ENCODE measurements around the gene OXLD1. TPM values are rescaled to one million over a fixed set of nuclear protein-coding genes. Genes with fewer than 3 reads are reported as not detected.

OXLD1 gene
- total RNA-seq, 4 donors from 2014 or later, result 33.5 to 68.3 (median 48.2) TPM

GRCh38 chr17:81656835-81657234 lies 9.6 kb downstream of the OXLD1 start:
- intact Hi-C loops (cut with DNase I; ENCODE audit: low total_unique reads), result no loop called here

GRCh38 chr17:81656118-81656743 lies 10.2 kb downstream of the OXLD1 start, which contains the start of gene PDE6G:
TSS of gene PDE6G (minus strand) at chr17:81656542. CDS start at chr17:81653305, 3,237 bp downstream.
- TF ChIP-seq CTCF (IDR thresholded peaks at IDR 0.05) (no peak), POLR2A (IDR thresholded peaks at IDR 0.05) (no peak)
- no peak for DNase-seq (ENCODE audit: low spot score in 2 of 2)
- intact Hi-C loops (cut with DNase I; ENCODE audit: low total_unique reads), result no loop called here
- WGBS, 2 donors, result 90 to 91% methylated on average over 14 to 15 of the region's 15 CpGs
- no peak within 1 kb of the TSS for H3K4me3 ChIP-seq (ENCODE audit: low read depth, poor library complexity, severe bottlenecking)

More at GRCh38 chr17:81656835-81657234, 9.6 kb downstream of the OXLD1 start:
- no peak overlapping the region for H3K4me3 ChIP-seq (ENCODE audit: low read depth, poor library complexity, severe bottlenecking)
- DNase-seq (ENCODE audit: low spot score in 2 of 2), result no peak
- WGBS, 2 donors, result 56 to 68% methylated on average over 4 of the region's 4 CpGs
- TF ChIP-seq CTCF (IDR thresholded peaks at IDR 0.05) (no peak), POLR2A (IDR thresholded peaks at IDR 0.05) (no peak)

- WGBS, 2 donors, result 77 to 81% methylated on average over 12 to 17 of the region's 18 CpGs
- TF ChIP-seq CTCF (IDR thresholded peaks at IDR 0.05) (no peak), POLR2A (IDR thresholded peaks at IDR 0.05) (no peak)
- intact Hi-C loops (cut with DNase I; ENCODE audit: low total_unique reads), result no loop called here
These were observed 10.9 kb downstream of the OXLD1 start for GRCh38 chr17:81655378-81656117.

GRCh38 chr17:81652906-81653771 lies 13.3 kb downstream of the OXLD1 start:
- intact Hi-C loops (cut with DNase I; ENCODE audit: low total_unique reads), result no loop called here
- no peak for DNase-seq (ENCODE audit: low spot score in 2 of 2)
- H3K4me3 ChIP-seq (ENCODE audit: low read depth, poor library complexity, severe bottlenecking), result no peak overlapping the region
- 40 to 65% methylated on average over 13 to 23 of the region's 27 CpGs for WGBS, 2 donors
- TF ChIP-seq POLR2A (IDR thresholded peaks at IDR 0.05), result no peak
- no peak for TF ChIP-seq CTCF (IDR thresholded peaks at IDR 0.05)

More at GRCh38 chr17:81655378-81656117, 10.9 kb downstream of the OXLD1 start:
- H3K4me3 ChIP-seq (ENCODE audit: low read depth, poor library complexity, severe bottlenecking), result no peak overlapping the region
- no peak for DNase-seq (ENCODE audit: low spot score in 2 of 2)

- no peak for DNase-seq (ENCODE audit: low spot score in 2 of 2)
- 80 to 86% methylated on average over 7 to 10 of the region's 10 CpGs for WGBS, 2 donors
- no peak overlapping the region for H3K4me3 ChIP-seq (ENCODE audit: low read depth, poor library complexity, severe bottlenecking)
- intact Hi-C loops (cut with DNase I; ENCODE audit: low total_unique reads), result no loop called here
- TF ChIP-seq POLR2A (IDR thresholded peaks at IDR 0.05) (no peak), CTCF (IDR thresholded peaks at IDR 0.05) (no peak)
These were observed 14.7 kb downstream of the OXLD1 start for GRCh38 chr17:81651692-81652091.

Data from lower leg skin (tissue), 4 donors.